GM18867 (cell line): Measurements from ENCODE around the gene NUDT4.

Experiments used
- ATAC-seq: cut with Tn5 transposase; IDR thresholded peaks from one replicate; pipeline ENCODE4 v1.9.1; 2021; ENCODE audit warnings: mild to moderate bottlenecking, moderate library complexity; ENCODE audit not compliant: unreplicated experiment

NUDT4 gene

GRCh38 chr12:93377252-93378195, at the start of gene NUDT4:
TSS of gene NUDT4 (plus strand) at chr12:93377925. CDS start at chr12:93378323, 398 bp downstream.
- ATAC-seq: peak; percentile 64

GRCh38 chr12:93333054-93333453, 44.7 kb upstream of the NUDT4 start:
- ATAC-seq: no peak

GRCh38 chr12:93333828-93334227, 43.9 kb upstream of the NUDT4 start:
- no peak for ATAC-seq

GRCh38 chr12:93335603-93336162, 42.0 kb upstream of the NUDT4 start:
- no peak for ATAC-seq

- no peak for ATAC-seq
These were observed 41.4 kb upstream of the NUDT4 start for GRCh38 chr12:93336291-93336741.

GRCh38 chr12:93338598-93338997, 39.1 kb upstream of the NUDT4 start:
- no peak for ATAC-seq

- ATAC-seq: no peak
These were observed 38.0 kb upstream of the NUDT4 start for GRCh38 chr12:93339695-93340094.

- ATAC-seq: no peak
These were observed 36.2 kb upstream of the NUDT4 start for GRCh38 chr12:93341409-93342049.

GRCh38 chr12:93347054-93347785, 30.5 kb upstream of the NUDT4 start:
- no peak for ATAC-seq

GRCh38 chr12:93348575-93349435, 28.9 kb upstream of the NUDT4 start:
- no peak for ATAC-seq

- ATAC-seq: no peak
These were observed 26.0 kb upstream of the NUDT4 start for GRCh38 chr12:93351726-93352125.

- no peak for ATAC-seq
These were observed 25.4 kb upstream of the NUDT4 start for GRCh38 chr12:93352321-93352720.

GRCh38 chr12:93356214-93356613, 21.5 kb upstream of the NUDT4 start:
- no peak for ATAC-seq

GRCh38 chr12:93358058-93358457, 19.7 kb upstream of the NUDT4 start:
- ATAC-seq: peak; percentile 85

- no peak for ATAC-seq
These were observed 18.9 kb upstream of the NUDT4 start for GRCh38 chr12:93358821-93359220.

GRCh38 chr12:93360688-93361087, 17.0 kb upstream of the NUDT4 start:
- no peak for ATAC-seq

- no peak for ATAC-seq
These were observed 16.4 kb upstream of the NUDT4 start for GRCh38 chr12:93361151-93361919.

- ATAC-seq: no peak
These were observed 13.9 kb upstream of the NUDT4 start for GRCh38 chr12:93363841-93364297.
